ENCODE data around the gene OAF.

GRCh38 chr11:120279502-120279901, 68.7 kb downstream of the OAF start:
- TF ChIP-seq SUZ12 (IDR thresholded peaks at IDR 0.05) (no peak), CTBP1 (IDR thresholded peaks at IDR 0.05; ENCODE audit: borderline replicate concordance) (no peak), SP1 (IDR thresholded peaks at IDR 0.05) (no peak), NFRKB (IDR thresholded peaks at IDR 0.05) (no peak), ELF4 (IDR thresholded peaks at IDR 0.05) (no peak), ZNF384 (IDR thresholded peaks at IDR 0.05) (no peak)
